ENCODE results near the gene NDUFA12. TPM values are rescaled to one million over a fixed set of nuclear protein-coding genes. Genes with fewer than 3 reads are reported as not detected.
A peak's percentile ranks its signal among the peaks of the same experiment; 100 is the strongest.

Gene NDUFA12
- total and polyA plus RNA-seq, 2 of the 4 experiments (the other 2 are of a cell fraction): 116 to 135 TPM

DNA sequence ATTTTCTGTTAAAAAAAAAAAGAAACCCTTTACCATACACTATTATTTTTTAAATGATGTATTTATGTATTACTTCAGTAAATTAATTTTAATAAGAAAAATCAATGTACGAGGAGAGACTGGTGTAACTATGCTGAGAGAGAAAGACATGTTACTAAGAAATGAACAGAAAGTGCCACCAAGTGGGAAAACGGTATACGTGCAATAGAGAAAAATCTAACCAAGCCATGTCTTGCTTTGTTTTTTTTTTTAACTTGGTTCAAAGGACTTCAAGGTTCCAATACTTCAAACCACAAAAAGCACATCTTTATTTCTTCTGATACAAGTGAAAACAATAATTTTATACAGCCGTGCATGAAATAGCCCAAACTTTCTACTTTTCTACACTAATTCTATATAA, 22.9 kb downstream of the NDUFA12 start:
- CTCF ChIA-PET: no interaction called here
- peak; percentile 42 for DNase-seq
- no peak overlapping the region for H2AK9ac ChIP-seq (replicated peaks; ENCODE audit: low read depth, low read length, poor library complexity)
- ATAC-seq (ENCODE audit: low read depth): no peak
- no peak overlapping the region for H2AFZ ChIP-seq (replicated peaks; ENCODE audit: low read length, poor library complexity)
- H4K20me1 ChIP-seq (ENCODE audit: insufficient read depth, low read length): no peaks in the 10 kb centered on the region; the same call in 1 of the 2 replicates
- H2AK5ac ChIP-seq (ENCODE audit: low read depth, low read length): no peak overlapping the region
- no peak overlapping the region for H4K5ac ChIP-seq (ENCODE audit: low read depth, low read length)
- H4K91ac ChIP-seq (ENCODE audit: insufficient read depth, low read depth, low read length): no peak overlapping the region
- H2BK20ac ChIP-seq (ENCODE audit: low read depth, low read length): no peak overlapping the region
- H3K4me1 ChIP-seq (ENCODE audit: control insufficient read depth, insufficient read depth, low read length): peaks cover 8% of the 10 kb centered on the region
- no peak overlapping the region for H3K4me2 ChIP-seq (ENCODE audit: low read depth, low read length)
- H3K9me3 ChIP-seq (ENCODE audit: control insufficient read depth, insufficient read depth, low read length): no peaks in the 10 kb centered on the region
- H3K14ac ChIP-seq (replicated peaks; ENCODE audit: low read depth, low read length): no peak overlapping the region
- H3K4ac ChIP-seq (ENCODE audit: low read depth, low read length): no peak overlapping the region
- H3K9ac ChIP-seq (ENCODE audit: low read depth, low read length): no peak overlapping the region
- no peak overlapping the region for H2BK5ac ChIP-seq (ENCODE audit: low read depth, low read length, poor library complexity, severe bottlenecking)
- in situ Hi-C loops (cut with MboI; ENCODE audit: low sequenced_read_pairs): no loop called here
- peaks cover 11 to 30% of the 10 kb centered on the region in 2 experiments for H3K79me1 ChIP-seq (ENCODE audit: low read depth in 1 of 2, low read length in 2 of 2)
- no peak overlapping the region for H2BK15ac ChIP-seq (ENCODE audit: low read depth, low read length)
- H3K4me3 ChIP-seq (ENCODE audit: insufficient read depth, low read depth, low read length): no peak overlapping the region
- no peak overlapping the region for H4K8ac ChIP-seq (ENCODE audit: low read depth in 2 of 2, low read length in 2 of 2)
- WGBS, 2 experiments (ENCODE audit: extremely low coverage in 2 of 2, insufficient read length in 1 of 2): no CpG with 5 or more reads among the region's 4 CpGs
- H3K56ac ChIP-seq (ENCODE audit: extremely low read depth, insufficient read depth, low read length): no peak overlapping the region
- dilution Hi-C loops (cut with HindIII; ENCODE audit: low sequenced_read_pairs, unreplicated experiment): no loop called here
- no TSS peak for BruUV-seq (replicated peaks)
- H3K27ac ChIP-seq (ENCODE audit: insufficient read depth, low read length): no peak overlapping the region
- H3K36me3 ChIP-seq (ENCODE audit: control insufficient read depth, insufficient read depth, low read length): no peaks in the 10 kb centered on the region
- no peak overlapping the region for H3K18ac ChIP-seq (ENCODE audit: low read depth, low read length)
- TF ChIP-seq MAZ (IDR thresholded peaks at IDR 0.05; ENCODE audit: borderline replicate concordance, low read depth, low read length) (no peak), CHD1 (IDR thresholded peaks at IDR 0.05; ENCODE audit: low read depth, low read length) (no peak), RCOR1 (IDR thresholded peaks at IDR 0.05; ENCODE audit: insufficient replicate concordance, low read length) (no peak), NFE2L2 (IDR thresholded peaks at IDR 0.05; ENCODE audit: low read depth, low read length) (no peak), FOS (IDR thresholded peaks at IDR 0.05; ENCODE audit: low read depth, low read length) (no peak), SMC3 (IDR thresholded peaks at IDR 0.05; ENCODE audit: low read depth, low read length) (peak; percentile 16; the same call in 1 of the 2 replicates), RAD21 (IDR thresholded peaks at IDR 0.05; ENCODE audit: low read length) (peak; percentile 51)
- TF ChIP-seq, protein P1, sequence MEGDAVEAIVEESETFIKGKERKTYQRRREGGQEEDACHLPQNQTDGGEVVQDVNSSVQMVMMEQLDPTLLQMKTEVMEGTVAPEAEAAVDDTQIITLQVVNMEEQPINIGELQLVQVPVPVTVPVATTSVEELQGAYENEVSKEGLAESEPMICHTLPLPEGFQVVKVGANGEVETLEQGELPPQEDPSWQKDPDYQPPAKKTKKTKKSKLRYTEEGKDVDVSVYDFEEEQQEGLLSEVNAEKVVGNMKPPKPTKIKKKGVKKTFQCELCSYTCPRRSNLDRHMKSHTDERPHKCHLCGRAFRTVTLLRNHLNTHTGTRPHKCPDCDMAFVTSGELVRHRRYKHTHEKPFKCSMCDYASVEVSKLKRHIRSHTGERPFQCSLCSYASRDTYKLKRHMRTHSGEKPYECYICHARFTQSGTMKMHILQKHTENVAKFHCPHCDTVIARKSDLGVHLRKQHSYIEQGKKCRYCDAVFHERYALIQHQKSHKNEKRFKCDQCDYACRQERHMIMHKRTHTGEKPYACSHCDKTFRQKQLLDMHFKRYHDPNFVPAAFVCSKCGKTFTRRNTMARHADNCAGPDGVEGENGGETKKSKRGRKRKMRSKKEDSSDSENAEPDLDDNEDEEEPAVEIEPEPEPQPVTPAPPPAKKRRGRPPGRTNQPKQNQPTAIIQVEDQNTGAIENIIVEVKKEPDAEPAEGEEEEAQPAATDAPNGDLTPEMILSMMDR (conservative IDR thresholded peaks at IDR 0.05; ENCODE audit: low read depth, low read length): peak; percentile 44
- TF ChIP-seq, protein P2, sequence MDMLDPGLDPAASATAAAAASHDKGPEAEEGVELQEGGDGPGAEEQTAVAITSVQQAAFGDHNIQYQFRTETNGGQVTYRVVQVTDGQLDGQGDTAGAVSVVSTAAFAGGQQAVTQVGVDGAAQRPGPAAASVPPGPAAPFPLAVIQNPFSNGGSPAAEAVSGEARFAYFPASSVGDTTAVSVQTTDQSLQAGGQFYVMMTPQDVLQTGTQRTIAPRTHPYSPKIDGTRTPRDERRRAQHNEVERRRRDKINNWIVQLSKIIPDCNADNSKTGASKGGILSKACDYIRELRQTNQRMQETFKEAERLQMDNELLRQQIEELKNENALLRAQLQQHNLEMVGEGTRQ (IDR thresholded peaks at IDR 0.05; ENCODE audit: low read depth, low read length): no peak
- intact Hi-C loops (cut with micrococcal nuclease): no loop called here
- H3K27me3 ChIP-seq (ENCODE audit: control insufficient read depth, insufficient read depth, low read length): no peaks in the 10 kb centered on the region
- no peak overlapping the region for H3K23ac ChIP-seq (ENCODE audit: low read depth, low read length)
- POLR2A ChIA-PET (ENCODE audit: unreplicated experiment): no interaction called here
- H3K9me1 ChIP-seq (ENCODE audit: insufficient read depth, low read length): peaks cover 15% of the 10 kb centered on the region
- H2BK120ac ChIP-seq (ENCODE audit: low read depth, low read length): no peak overlapping the region
